MV-4-11 (cell line): ENCODE measurements around the gene PPP1R3A.
"Not testable (repeated sequence)": the region's sequence is repeated elsewhere in the genome, so short reads cannot be mapped to it uniquely, and the experiment has no call there.

Experiments
- DNase-seq: peaks from one replicate; lab custom pipeline; 2025; lab: John Stamatoyannopoulos, UW

PPP1R3A gene, protein sequence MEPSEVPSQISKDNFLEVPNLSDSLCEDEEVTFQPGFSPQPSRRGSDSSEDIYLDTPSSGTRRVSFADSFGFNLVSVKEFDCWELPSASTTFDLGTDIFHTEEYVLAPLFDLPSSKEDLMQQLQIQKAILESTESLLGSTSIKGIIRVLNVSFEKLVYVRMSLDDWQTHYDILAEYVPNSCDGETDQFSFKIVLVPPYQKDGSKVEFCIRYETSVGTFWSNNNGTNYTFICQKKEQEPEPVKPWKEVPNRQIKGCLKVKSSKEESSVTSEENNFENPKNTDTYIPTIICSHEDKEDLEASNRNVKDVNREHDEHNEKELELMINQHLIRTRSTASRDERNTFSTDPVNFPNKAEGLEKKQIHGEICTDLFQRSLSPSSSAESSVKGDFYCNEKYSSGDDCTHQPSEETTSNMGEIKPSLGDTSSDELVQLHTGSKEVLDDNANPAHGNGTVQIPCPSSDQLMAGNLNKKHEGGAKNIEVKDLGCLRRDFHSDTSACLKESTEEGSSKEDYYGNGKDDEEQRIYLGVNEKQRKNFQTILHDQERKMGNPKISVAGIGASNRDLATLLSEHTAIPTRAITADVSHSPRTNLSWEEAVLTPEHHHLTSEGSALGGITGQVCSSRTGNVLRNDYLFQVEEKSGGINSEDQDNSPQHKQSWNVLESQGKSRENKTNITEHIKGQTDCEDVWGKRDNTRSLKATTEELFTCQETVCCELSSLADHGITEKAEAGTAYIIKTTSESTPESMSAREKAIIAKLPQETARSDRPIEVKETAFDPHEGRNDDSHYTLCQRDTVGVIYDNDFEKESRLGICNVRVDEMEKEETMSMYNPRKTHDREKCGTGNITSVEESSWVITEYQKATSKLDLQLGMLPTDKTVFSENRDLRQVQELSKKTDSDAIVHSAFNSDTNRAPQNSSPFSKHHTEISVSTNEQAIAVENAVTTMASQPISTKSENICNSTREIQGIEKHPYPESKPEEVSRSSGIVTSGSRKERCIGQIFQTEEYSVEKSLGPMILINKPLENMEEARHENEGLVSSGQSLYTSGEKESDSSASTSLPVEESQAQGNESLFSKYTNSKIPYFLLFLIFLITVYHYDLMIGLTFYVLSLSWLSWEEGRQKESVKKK

GRCh38 chr7:113918946-113919345 lies at the start of gene PPP1R3A:
TSS of gene PPP1R3A (minus strand) at chr7:113919009. CDS start at chr7:113918996, 13 bp downstream.
- no peak for DNase-seq

DNA sequence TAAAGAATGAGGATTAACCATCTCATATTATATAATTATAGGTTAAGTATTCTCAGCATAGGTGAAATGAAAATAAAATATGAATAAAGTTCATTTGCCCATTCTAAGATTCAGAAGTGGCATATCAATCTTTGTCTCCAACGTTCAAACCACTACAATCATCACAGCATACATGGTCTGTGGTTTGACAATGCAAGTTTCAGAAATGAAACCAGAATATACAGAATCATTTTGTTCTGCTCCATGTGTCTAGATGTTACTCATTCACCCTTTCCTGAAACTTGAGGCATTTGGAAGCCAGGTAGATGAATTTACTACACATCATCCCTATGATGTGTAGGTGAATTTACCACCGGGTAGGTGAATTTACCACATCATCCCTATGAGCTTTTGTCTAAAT lies 44.5 kb upstream of the PPP1R3A start:
- no peak for DNase-seq

DNA sequence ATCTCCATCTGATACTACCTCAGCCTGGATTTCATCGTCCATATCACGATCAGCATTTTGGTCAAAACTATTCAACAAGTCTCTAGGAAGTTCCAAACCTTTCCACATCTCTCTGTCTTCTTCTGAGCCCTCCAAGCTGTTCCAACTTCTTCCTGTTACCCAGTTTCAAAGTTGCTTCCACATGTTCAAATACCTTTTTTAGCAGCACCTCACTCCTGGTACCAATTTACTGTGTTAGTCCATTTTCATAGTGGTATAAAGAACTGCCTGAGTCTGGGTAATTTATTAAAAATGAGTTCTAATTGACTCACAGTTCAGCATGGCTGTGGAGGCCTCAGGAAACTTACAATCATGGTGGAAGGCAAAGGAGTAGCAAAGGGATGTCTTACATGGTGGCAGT lies 41.1 kb upstream of the PPP1R3A start:
- no peak for DNase-seq

- no peak for DNase-seq
Observed at GRCh38 chr7:113955157-113955556, 36.3 kb upstream of the PPP1R3A start.

DNA sequence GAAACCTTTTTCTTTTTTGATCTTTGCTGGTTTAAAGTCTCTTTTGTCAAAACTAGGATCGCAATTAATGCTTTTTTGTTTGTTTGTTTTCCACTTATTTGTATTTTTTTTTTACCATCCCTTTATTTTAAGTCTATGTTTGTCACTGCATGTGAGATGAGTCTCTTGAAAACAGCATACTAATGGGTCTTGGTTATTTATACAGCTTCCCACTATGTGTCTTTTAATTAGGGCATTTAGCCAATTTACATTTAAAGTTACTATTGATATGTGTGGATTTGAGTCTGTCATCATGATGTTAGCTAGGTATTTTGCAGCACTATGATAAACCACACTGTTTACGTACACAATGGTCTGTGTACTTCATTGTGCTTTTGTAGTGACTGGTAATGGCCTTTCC lies 34.7 kb upstream of the PPP1R3A start:
- no peak for DNase-seq

DNA sequence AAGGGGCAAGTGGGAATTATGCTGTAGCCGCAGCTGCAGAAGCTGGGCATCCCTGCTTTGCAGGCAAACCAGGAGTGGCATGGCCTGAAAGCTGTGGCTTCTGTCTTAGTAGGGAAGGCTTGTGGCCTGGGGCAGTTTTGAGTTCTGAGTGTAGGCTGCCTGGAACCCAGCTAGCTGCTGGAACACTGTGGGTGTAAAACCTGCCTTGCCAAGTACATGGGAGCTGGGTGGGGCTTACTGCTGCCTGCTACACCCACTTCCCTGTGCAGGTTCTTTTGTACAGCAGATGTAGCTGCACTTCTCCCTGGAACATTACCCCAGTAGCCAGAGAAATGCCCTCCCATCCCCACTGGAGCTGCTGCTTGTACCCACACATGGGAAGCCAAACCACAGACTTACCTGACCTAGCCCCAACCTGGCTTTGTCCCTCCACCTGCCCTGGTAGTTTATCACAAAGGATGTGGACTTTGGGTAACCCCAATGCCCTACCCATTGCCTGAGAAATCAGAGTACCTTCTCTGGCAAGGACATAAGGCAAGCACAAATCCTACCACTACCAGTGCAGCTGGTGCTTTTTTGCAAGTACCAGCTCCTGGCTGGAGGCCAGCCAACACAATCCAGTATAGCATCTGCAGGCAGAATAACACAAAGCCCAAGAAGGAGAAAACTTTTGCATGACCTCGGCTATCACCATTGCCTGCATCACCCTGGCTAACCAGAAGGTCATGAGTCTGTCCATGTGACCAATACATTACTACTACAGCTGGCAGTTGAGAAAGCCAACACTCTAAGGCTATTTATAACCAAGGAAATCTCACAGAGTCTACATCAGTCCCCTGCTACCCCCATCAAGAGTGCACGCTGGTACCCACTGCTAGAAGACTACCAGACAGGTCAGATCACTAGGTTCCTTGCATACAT lies 26.5 kb upstream of the PPP1R3A start:
- DNase-seq = no peak

GRCh38 chr7:113936982-113937381 lies 18.2 kb upstream of the PPP1R3A start:
- DNase-seq = no peak

GRCh38 chr7:113936535-113936934 lies 17.7 kb upstream of the PPP1R3A start:
- DNase-seq = no peak

DNA sequence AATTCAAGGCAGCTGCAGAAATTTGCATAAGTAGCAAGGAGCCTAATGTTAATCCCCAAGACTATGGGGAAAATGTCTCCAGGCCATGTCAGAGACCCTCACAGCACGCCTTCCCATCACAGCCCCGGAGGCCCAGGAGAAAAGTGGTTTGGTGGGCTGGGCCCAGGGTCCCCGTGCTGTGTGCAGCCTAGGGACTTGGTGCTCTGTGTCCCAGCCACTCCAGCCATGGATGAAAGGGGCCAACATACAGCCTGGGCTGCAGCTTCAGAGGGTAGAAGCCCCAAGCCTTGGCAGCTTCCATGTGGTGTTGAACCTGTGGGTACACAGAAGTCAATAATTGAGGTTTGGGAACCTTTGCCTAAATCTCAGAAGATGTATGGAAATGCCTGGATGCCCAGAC lies 10.6 kb upstream of the PPP1R3A start:
- not testable (repeated sequence) for DNase-seq

GRCh38 chr7:113928112-113928511 lies 9.3 kb upstream of the PPP1R3A start:
- DNase-seq = no peak

DNA sequence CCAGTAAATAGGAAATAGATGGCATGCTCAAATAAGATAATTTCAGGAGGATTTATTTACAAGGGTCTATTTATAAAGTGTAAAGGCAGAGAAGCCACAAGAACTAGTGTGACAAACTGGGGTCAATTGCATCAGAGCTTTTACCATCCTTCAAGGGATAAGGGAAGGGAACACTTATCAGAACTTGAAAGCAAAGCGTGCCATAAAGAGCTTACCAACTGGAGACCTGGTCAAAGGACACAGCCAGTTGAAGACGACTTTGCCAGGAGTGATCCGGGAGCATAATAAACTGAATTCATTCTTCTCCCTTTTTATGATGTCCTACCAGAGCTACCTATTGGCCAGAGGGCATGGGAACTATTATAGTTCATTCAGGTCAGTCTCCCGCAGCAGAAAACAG lies 3.2 kb upstream of the PPP1R3A start:
- DNase-seq = no peak

GRCh38 chr7:113921363-113921762 lies 2.6 kb upstream of the PPP1R3A start:
- DNase-seq = no peak

GRCh38 chr7:113917840-113918239 lies 969 bp downstream of the PPP1R3A start:
- DNase-seq = no peak

- DNase-seq = no peak
Observed at GRCh38 chr7:113915956-113916355, 2.9 kb downstream of the PPP1R3A start.

GRCh38 chr7:113912876-113913275 lies 5.9 kb downstream of the PPP1R3A start:
- DNase-seq = no peak

DNA sequence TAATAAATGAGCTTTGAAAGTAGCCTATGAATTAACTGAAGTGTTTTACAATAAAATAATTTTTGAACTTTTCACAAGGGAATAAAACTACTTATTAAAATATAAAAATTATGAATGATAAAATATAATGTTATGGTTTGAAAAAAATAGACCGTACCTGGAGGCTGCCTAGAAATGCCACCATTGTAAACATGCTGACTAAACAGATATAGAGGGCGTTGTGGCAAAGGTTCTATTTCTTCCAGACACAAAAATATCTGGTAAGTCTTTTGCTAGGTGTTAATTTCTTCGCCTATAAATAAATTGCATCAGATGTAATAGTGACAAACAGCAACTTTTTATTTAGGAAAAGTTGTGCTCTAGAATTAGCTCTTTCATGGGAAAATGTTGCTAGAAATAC lies 11.2 kb downstream of the PPP1R3A start:
- DNase-seq = no peak

GRCh38 chr7:113904521-113904920 lies 14.3 kb downstream of the PPP1R3A start:
- no peak for DNase-seq

DNA sequence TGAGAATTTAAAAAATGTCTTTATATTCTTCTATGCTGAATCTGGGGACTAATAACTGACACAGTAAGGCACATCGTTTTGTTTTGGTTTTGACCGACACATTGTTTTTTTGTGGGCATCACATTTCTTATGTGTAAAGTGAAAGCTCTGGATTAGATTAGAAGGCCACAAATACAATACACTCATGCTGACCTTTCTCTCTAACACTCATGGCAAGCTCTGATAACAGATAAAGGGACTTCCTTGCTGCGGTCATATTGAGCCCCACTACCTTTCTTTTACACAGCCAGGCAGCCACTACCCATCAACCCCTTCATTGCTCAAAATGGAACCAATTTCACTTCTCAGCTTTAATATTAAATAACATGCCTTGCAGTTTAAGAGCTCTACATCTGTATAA lies 26.0 kb downstream of the PPP1R3A start:
- no peak for DNase-seq

GRCh38 chr7:113891828-113892227 lies 27.0 kb downstream of the PPP1R3A start:
- DNase-seq = no peak

DNA sequence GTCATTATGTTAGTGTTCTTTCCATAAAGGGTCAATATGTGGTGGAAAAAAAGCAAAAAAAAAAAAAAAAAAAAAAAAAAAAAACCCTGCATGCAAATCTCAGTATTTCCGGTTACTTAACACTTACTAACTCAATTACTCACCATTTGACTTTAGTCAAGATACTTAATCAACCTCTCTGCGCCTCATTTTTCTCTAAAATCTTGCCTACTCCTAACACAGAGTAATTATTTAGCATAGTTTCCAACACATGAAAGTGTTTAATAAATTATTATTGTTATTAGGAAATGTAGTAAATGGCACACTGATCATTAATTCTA lies 27.8 kb downstream of the PPP1R3A start:
- no peak for DNase-seq

DNA sequence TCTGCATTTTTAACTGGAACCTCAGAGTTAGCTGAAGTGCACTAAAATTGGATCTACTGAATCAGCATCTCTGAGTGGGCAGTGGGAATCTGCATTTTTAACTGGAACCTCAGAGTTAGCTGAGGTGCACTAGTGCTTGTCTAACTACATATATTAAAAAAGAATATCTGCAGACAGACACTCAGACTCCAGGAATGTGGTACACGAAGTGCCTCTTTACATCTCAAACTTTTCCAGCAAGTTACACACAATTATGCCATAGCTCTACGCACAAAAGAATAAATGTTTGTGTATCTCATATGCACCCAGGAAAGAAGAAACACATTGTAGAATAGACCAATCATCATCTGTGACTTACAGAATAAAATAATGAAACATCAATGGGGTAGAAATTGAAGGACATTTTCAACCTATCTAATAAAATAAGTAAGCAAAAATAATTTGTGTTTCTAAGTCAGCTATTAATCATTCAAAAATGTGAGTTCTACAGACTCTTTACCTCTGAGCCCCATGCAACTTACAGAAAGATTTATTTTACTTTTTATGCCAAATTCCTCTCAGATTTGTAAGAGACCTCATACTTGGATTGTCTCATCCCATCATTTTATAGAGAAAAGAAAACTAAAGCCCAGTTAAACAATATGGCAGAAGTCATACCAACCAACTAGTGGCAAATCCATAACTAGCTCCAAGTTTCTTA lies 28.3 kb downstream of the PPP1R3A start:
- DNase-seq = no peak
